ENCODE data around the gene ELL2. TPM values are rescaled to one million over a fixed set of nuclear protein-coding genes. Genes with fewer than 3 reads are reported as not detected.
A peak's percentile ranks its signal among the peaks of the same experiment; 100 is the strongest.

Gene ELL2
- total RNA-seq, 4 donors from 2014 or later = 32.4 to 50.3 (median 45.1) TPM

- peak in 1 of 2 donors; percentile 34 for DNase-seq (ENCODE audit: low spot score in 2 of 2)
- no peak overlapping the region for H3K4me3 ChIP-seq (ENCODE audit: low read depth, poor library complexity, severe bottlenecking)
- WGBS, 2 donors = 59 to 69% methylated on average over 8 of the region's 8 CpGs
- intact Hi-C loops (cut with DNase I; ENCODE audit: low total_unique reads) = loop anchor here (10.0 kb wide), 1 partner anchor 93 kb away; no protein-coding TSS in a partner anchor
- TF ChIP-seq CTCF (IDR thresholded peaks at IDR 0.05) = no peak
- no peak for TF ChIP-seq POLR2A (IDR thresholded peaks at IDR 0.05)
These were observed 99.6 kb downstream of the ELL2 start for GRCh38 chr5:95861864-95862561.

- TF ChIP-seq CTCF (IDR thresholded peaks at IDR 0.05) (no peak), POLR2A (IDR thresholded peaks at IDR 0.05) (no peak)
- no peak overlapping the region for H3K4me3 ChIP-seq (ENCODE audit: low read depth, poor library complexity, severe bottlenecking)
- 38 to 51% methylated on average over 14 of the region's 14 CpGs for WGBS, 2 donors
- peak; percentile 87 to 94 for DNase-seq (ENCODE audit: low spot score in 2 of 2)
- intact Hi-C loops (cut with DNase I; ENCODE audit: low total_unique reads) = loop anchor here (10.0 kb wide), 1 partner anchor 93 kb away; no protein-coding TSS in a partner anchor
These were observed 100.3 kb downstream of the ELL2 start for GRCh38 chr5:95861221-95861863.

GRCh38 chr5:95859661-95860060 is 102.0 kb downstream of the ELL2 start:
- 73 to 80% methylated on average over 4 of the region's 4 CpGs for WGBS, 2 donors
- peak in 1 of 2 donors; percentile 81 for DNase-seq (ENCODE audit: low spot score in 2 of 2)
- H3K4me3 ChIP-seq (ENCODE audit: low read depth, poor library complexity, severe bottlenecking) = no peak overlapping the region
- TF ChIP-seq POLR2A (IDR thresholded peaks at IDR 0.05) (no peak), CTCF (IDR thresholded peaks at IDR 0.05) (no peak)
- intact Hi-C loops (cut with DNase I; ENCODE audit: low total_unique reads) = loop anchor here (5.0 to 10.0 kb wide), 3 partner anchors 95 to 745 kb away; no protein-coding TSS in a partner anchor

- peak; percentile 87 to 98 for DNase-seq (ENCODE audit: low spot score in 2 of 2)
- TF ChIP-seq POLR2A (IDR thresholded peaks at IDR 0.05) (no peak), CTCF (IDR thresholded peaks at IDR 0.05) (peak in 2 of 3 donors; percentile 90 to 98)
- intact Hi-C loops (cut with DNase I; ENCODE audit: low total_unique reads) = loop anchor here (5.0 to 10.0 kb wide), 2 partner anchors 473 to 746 kb away; no protein-coding TSS in a partner anchor
- WGBS, 2 donors = 9 to 13% methylated on average over 18 to 26 of the region's 28 CpGs
- H3K4me3 ChIP-seq (ENCODE audit: low read depth, poor library complexity, severe bottlenecking) = no peak overlapping the region
These were observed 102.7 kb downstream of the ELL2 start for GRCh38 chr5:95858661-95859595.

- DNase-seq (ENCODE audit: low spot score in 2 of 2) = peak; percentile 68 to 89
- intact Hi-C loops (cut with DNase I; ENCODE audit: low total_unique reads) = loop anchor here (5.0 to 10.0 kb wide), 2 partner anchors 474 to 747 kb away; no protein-coding TSS in a partner anchor
- TF ChIP-seq CTCF (IDR thresholded peaks at IDR 0.05) (no peak), POLR2A (IDR thresholded peaks at IDR 0.05) (no peak)
- 57 to 69% methylated on average over 8 of the region's 8 CpGs for WGBS, 2 donors
- H3K4me3 ChIP-seq (ENCODE audit: low read depth, poor library complexity, severe bottlenecking) = no peak overlapping the region
These were observed 103.6 kb downstream of the ELL2 start for GRCh38 chr5:95858023-95858461.
